Measurements from ENCODE around the gene IFT43.

DNA sequence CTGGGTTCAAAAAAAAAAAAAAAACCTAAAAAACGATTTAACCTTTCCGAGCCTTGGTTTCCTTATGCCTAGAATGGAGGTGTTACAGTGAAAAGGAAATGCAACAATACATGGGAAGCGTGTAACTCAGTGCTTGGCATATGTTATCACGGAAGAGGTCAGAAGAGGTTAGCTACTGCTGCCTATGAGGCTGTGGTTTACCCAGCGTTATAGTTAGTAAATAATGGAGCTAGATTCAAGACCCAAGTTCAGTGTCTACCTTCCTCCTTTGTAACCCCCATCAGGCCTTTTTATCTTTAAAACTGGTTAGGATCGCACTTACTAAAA is 839 bp downstream of the IFT43 start:
- TF ChIP-seq, protein P1, sequence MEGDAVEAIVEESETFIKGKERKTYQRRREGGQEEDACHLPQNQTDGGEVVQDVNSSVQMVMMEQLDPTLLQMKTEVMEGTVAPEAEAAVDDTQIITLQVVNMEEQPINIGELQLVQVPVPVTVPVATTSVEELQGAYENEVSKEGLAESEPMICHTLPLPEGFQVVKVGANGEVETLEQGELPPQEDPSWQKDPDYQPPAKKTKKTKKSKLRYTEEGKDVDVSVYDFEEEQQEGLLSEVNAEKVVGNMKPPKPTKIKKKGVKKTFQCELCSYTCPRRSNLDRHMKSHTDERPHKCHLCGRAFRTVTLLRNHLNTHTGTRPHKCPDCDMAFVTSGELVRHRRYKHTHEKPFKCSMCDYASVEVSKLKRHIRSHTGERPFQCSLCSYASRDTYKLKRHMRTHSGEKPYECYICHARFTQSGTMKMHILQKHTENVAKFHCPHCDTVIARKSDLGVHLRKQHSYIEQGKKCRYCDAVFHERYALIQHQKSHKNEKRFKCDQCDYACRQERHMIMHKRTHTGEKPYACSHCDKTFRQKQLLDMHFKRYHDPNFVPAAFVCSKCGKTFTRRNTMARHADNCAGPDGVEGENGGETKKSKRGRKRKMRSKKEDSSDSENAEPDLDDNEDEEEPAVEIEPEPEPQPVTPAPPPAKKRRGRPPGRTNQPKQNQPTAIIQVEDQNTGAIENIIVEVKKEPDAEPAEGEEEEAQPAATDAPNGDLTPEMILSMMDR (IDR thresholded peaks at IDR 0.05; ENCODE audit: low read depth, low read length) = no peak
- TF ChIP-seq, protein P2, sequence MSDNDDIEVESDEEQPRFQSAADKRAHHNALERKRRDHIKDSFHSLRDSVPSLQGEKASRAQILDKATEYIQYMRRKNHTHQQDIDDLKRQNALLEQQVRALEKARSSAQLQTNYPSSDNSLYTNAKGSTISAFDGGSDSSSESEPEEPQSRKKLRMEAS (IDR thresholded peaks at IDR 0.05; ENCODE audit: low read depth, low read length) = no peak

Data from NB4 (cell line).